Effector memory CD4-positive, alpha-beta T cell (primary cell): ENCODE measurements around the gene FBXL7.

Experiments used
- DNase-seq, 3 donors: peaks; one replicate each; pipeline ENCODE4 v3.0.0-alpha.2; 2020
- H3K27ac ChIP-seq: 2 replicates; pipeline ENCODE4 v1.7.0; 2013; ENCODE audit warnings: mild to moderate bottlenecking, low read length, moderate library complexity; ENCODE audit not compliant: insufficient read depth, poor library complexity, severe bottlenecking
- H3K27me3 ChIP-seq: replicated peaks from 2 replicates; pipeline ENCODE4 v1.7.0; 2013; ENCODE audit warnings: mild to moderate bottlenecking, low read length; ENCODE audit not compliant: insufficient read depth, control insufficient read depth, poor library complexity, severe bottlenecking
- H3K36me3 ChIP-seq: 2 replicates; pipeline ENCODE4 v1.7.0; 2013; ENCODE audit warnings: mild to moderate bottlenecking, low read length, moderate library complexity; ENCODE audit not compliant: control insufficient read depth, insufficient read depth
- H3K4me1 ChIP-seq: 2 replicates; pipeline ENCODE4 v1.7.0; 2013; ENCODE audit warnings: low read length, mild to moderate bottlenecking; ENCODE audit not compliant: control insufficient read depth, insufficient read depth, poor library complexity, severe bottlenecking
- H3K4me3 ChIP-seq: 2 replicates; pipeline ENCODE4 v1.7.0; 2013; ENCODE audit warnings: low read length, low read depth, mild to moderate bottlenecking; ENCODE audit not compliant: insufficient read depth, poor library complexity, severe bottlenecking
- H3K9me3 ChIP-seq: 2 replicates; pipeline ENCODE4 v1.7.0; 2013; ENCODE audit warnings: mild to moderate bottlenecking, low read length, moderate library complexity; ENCODE audit not compliant: control insufficient read depth

FBXL7 gene

GRCh38 chr5:15533129-15533893 lies 33.3 kb downstream of the FBXL7 start:
- Histone ChIP-seq H3K4me3 (no peak overlapping the region), H3K27me3 (no peaks in the 10 kb centered on the region), H3K36me3 (no peaks in the 10 kb centered on the region), H3K9me3 (no peaks in the 10 kb centered on the region), H3K4me1 (no peaks in the 10 kb centered on the region), H3K27ac (no peak overlapping the region)
- DNase-seq, result no peak

GRCh38 chr5:15535938-15536337 lies 36.0 kb downstream of the FBXL7 start:
- Histone ChIP-seq H3K27me3 (no peaks in the 10 kb centered on the region), H3K4me3 (no peak overlapping the region), H3K4me1 (no peaks in the 10 kb centered on the region), H3K9me3 (no peaks in the 10 kb centered on the region), H3K36me3 (no peaks in the 10 kb centered on the region), H3K27ac (no peak overlapping the region)
- DNase-seq, result no peak

- no peak for DNase-seq
These were observed 38.5 kb downstream of the FBXL7 start for GRCh38 chr5:15538516-15538915.

GRCh38 chr5:15539951-15540350 lies 40.0 kb downstream of the FBXL7 start:
- Histone ChIP-seq H3K9me3 (no peaks in the 10 kb centered on the region), H3K4me3 (no peak overlapping the region), H3K27me3 (no peaks in the 10 kb centered on the region), H3K36me3 (no peaks in the 10 kb centered on the region), H3K27ac (no peak overlapping the region), H3K4me1 (no peaks in the 10 kb centered on the region)
- DNase-seq, result no peak

More at GRCh38 chr5:15538516-15538915, 38.5 kb downstream of the FBXL7 start:
- Histone ChIP-seq H3K36me3 (no peaks in the 10 kb centered on the region), H3K27ac (no peak overlapping the region), H3K9me3 (no peaks in the 10 kb centered on the region), H3K4me1 (no peaks in the 10 kb centered on the region), H3K4me3 (no peak overlapping the region), H3K27me3 (no peaks in the 10 kb centered on the region)

DNA sequence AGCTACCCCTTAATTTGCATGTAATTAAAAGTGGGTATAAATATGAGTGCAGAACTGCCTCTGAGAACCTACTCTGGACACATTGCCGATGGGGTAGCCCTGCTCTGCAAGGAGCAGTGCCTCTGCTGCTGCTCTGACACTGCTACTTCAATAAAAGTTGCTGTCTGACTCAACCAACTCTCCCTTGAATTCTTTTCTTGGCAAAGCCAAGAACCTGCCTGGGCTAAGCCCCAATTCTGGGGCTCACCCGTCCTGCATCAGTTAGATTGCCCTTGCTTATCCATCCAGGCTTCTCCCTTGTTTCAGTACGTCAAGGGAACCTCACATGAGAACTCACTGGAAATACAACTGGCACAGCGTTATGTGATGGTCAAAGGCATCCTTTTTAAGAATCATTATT lies 44.1 kb downstream of the FBXL7 start:
- H3K36me3 ChIP-seq, result no peaks in the 10 kb centered on the region
- DNase-seq, result no peak
- no peaks in the 10 kb centered on the region for H3K27me3 ChIP-seq
- no peak overlapping the region for H3K4me3 ChIP-seq
- H3K9me3 ChIP-seq, result no peaks in the 10 kb centered on the region
- H3K27ac ChIP-seq, result no peak overlapping the region
- H3K4me1 ChIP-seq, result no peaks in the 10 kb centered on the region

DNA sequence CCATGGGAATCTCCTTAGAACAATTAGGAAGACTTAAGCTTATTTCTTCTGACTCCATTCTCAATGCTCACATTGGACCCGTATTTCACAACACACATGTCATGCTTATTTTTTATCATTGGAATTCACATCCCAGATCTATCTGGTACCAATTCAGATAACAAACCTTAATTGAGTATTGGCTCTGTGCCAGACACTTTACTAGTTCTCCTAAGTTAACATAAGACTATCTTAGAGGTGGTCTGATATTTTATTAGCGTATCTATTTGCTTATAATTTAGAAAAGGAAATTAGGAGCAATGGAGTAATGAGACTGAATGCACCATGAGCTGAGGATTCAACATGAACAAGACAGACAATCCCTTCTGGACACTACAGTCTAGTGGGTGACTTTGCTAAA lies 45.1 kb downstream of the FBXL7 start:
- H3K9me3 ChIP-seq, result no peaks in the 10 kb centered on the region
- no peaks in the 10 kb centered on the region for H3K4me1 ChIP-seq
- no peaks in the 10 kb centered on the region for H3K36me3 ChIP-seq
- no peak overlapping the region for H3K4me3 ChIP-seq
- DNase-seq, result no peak
- no peak overlapping the region for H3K27ac ChIP-seq
- H3K27me3 ChIP-seq, result no peaks in the 10 kb centered on the region

- H3K36me3 ChIP-seq, result no peaks in the 10 kb centered on the region
These were observed 47.4 kb downstream of the FBXL7 start for GRCh38 chr5:15547261-15547839.

GRCh38 chr5:15549961-15550360 lies 50.0 kb downstream of the FBXL7 start:
- Histone ChIP-seq H3K4me1 (no peaks in the 10 kb centered on the region), H3K4me3 (no peak overlapping the region), H3K27me3 (no peaks in the 10 kb centered on the region), H3K36me3 (no peaks in the 10 kb centered on the region), H3K9me3 (no peaks in the 10 kb centered on the region), H3K27ac (no peak overlapping the region)
- no peak for DNase-seq

More at GRCh38 chr5:15547261-15547839, 47.4 kb downstream of the FBXL7 start:
- Histone ChIP-seq H3K4me3 (no peak overlapping the region), H3K9me3 (no peaks in the 10 kb centered on the region), H3K4me1 (no peaks in the 10 kb centered on the region), H3K27me3 (no peaks in the 10 kb centered on the region), H3K27ac (no peak overlapping the region)
- no peak for DNase-seq

DNA sequence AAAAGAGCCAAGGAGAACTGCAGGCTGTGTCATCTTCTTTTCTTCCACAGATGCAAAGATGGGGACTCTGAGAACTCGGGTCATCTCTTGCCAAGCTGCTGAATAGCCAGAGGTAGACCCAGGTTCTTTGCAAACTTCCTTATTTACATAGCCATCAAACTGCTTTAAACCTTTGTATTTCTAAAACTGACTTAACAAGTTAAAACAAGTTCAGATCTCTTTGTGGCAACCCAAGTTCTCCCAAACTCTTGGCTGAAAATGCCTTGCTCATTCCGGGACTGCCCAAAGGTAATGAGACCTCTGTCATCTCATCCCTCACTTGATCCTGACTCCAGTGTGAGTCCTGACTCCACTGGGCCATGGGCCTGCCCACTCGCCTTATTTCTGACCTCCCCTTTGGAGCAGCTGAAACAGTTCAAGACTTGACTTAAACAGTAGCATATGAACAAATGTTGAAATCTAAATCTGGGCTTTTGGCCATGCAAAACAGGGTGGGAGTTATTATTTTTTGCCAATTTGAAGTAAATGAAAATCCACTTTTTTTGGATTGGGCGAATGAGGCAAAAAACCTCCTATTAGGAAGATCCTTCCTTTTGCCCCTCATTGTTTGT lies 50.6 kb downstream of the FBXL7 start:
- H3K9me3 ChIP-seq, result no peaks in the 10 kb centered on the region
- H3K4me3 ChIP-seq, result no peak overlapping the region
- no peaks in the 10 kb centered on the region for H3K27me3 ChIP-seq
- no peak overlapping the region for H3K27ac ChIP-seq
- no peak for DNase-seq
- H3K4me1 ChIP-seq, result no peaks in the 10 kb centered on the region
- H3K36me3 ChIP-seq, result no peaks in the 10 kb centered on the region

DNA sequence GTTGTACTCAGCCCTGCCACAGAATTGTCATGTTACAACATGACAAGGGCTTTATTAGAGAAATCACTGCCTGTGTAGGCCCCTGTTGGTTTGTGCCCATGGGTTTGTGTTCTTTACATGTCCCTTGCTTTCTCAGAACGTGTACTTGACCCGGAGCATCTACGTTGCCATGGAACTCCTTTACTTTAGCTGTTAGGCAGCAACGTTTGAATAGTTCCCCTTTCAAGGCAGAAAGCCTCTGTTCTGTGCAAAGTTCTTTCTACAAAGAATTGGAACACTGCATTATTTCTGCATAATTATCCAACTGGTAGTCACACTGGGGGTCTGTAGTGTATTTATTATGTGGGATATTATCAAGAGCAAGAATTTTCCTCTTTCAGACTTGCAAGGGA lies 51.1 kb downstream of the FBXL7 start:
- H3K27me3 ChIP-seq, result no peaks in the 10 kb centered on the region
- no peak overlapping the region for H3K4me3 ChIP-seq
- H3K9me3 ChIP-seq, result no peaks in the 10 kb centered on the region
- DNase-seq, result no peak
- no peak overlapping the region for H3K27ac ChIP-seq
- no peaks in the 10 kb centered on the region for H3K4me1 ChIP-seq
- H3K36me3 ChIP-seq, result no peaks in the 10 kb centered on the region
